ENCODE measurements around the gene SUOX. TPM values are rescaled to one million over a fixed set of nuclear protein-coding genes. Genes with fewer than 3 reads are reported as not detected.

The SUOX gene
- total and polyA plus RNA-seq, 2 experiments from 2014 or later, result 25.6 to 30.2 TPM

- H3K27me3 ChIP-seq, result no peaks in the 10 kb centered on the region
- no peak for TF ChIP-seq EZH2phosphoT487 (IDR thresholded peaks at IDR 0.05; ENCODE audit: low read depth, severe bottlenecking, unreplicated experiment)
- TF ChIP-seq EZH2 (IDR thresholded peaks at IDR 0.05; ENCODE audit: borderline replicate concordance), result no peak
- no peak for TF ChIP-seq CTCF (IDR thresholded peaks at IDR 0.05; ENCODE audit: poor library complexity)
- peak overlapping the region; percentile 3 for H3K27ac ChIP-seq
Measured at GRCh38 chr12:56011509-56012090, 14.5 kb downstream of the SUOX start.

GRCh38 chr12:56013482-56013881, 16.4 kb downstream of the SUOX start:
- no peaks in the 10 kb centered on the region for H3K27me3 ChIP-seq
- 60% methylated on average over 5 of the region's 5 CpGs for WGBS (ENCODE audit: low lambda C conversion rate, missing lambda C conversion rate)
- no peak overlapping the region for H3K4me3 ChIP-seq
- no peaks in the 10 kb centered on the region for H4K20me1 ChIP-seq (ENCODE audit: insufficient read depth, poor library complexity, severe bottlenecking)
- no peaks in the 10 kb centered on the region for H3K9me2 ChIP-seq (replicated peaks; ENCODE audit: insufficient read depth)
- no peak overlapping the region for H2AFZ ChIP-seq
- DNase-seq (ENCODE audit: low spot score), result peak; percentile 29
- peaks cover 39% of the 10 kb centered on the region for H3K4me1 ChIP-seq (ENCODE audit: insufficient read depth)
- no peaks in the 10 kb centered on the region for H3K36me3 ChIP-seq (replicated peaks; ENCODE audit: insufficient read depth, low read depth)
- TF ChIP-seq EZH2 (IDR thresholded peaks at IDR 0.05; ENCODE audit: borderline replicate concordance) (no peak), CTCF (IDR thresholded peaks at IDR 0.05; ENCODE audit: poor library complexity) (no peak), EZH2phosphoT487 (IDR thresholded peaks at IDR 0.05; ENCODE audit: low read depth, severe bottlenecking, unreplicated experiment) (no peak)
- no peaks in the 10 kb centered on the region for H3K9me3 ChIP-seq (ENCODE audit: low read depth)
- no peaks in the 10 kb centered on the region for H3K79me2 ChIP-seq
- peak overlapping the region; percentile 57 for H3K4me2 ChIP-seq
- peak overlapping the region; percentile 84 for H3K27ac ChIP-seq

More at GRCh38 chr12:56011509-56012090, 14.5 kb downstream of the SUOX start:
- H3K9me3 ChIP-seq (ENCODE audit: low read depth), result no peaks in the 10 kb centered on the region
- H3K36me3 ChIP-seq (replicated peaks; ENCODE audit: insufficient read depth, low read depth), result no peaks in the 10 kb centered on the region
- peaks cover 39% of the 10 kb centered on the region for H3K4me1 ChIP-seq (ENCODE audit: insufficient read depth)
- H4K20me1 ChIP-seq (ENCODE audit: insufficient read depth, poor library complexity, severe bottlenecking), result no peaks in the 10 kb centered on the region
- H2AFZ ChIP-seq, result no peak overlapping the region
- peak; percentile 33 for DNase-seq (ENCODE audit: low spot score)
- no peak overlapping the region for H3K4me3 ChIP-seq
- no peak overlapping the region for H3K4me2 ChIP-seq
- no peaks in the 10 kb centered on the region for H3K79me2 ChIP-seq
- H3K9me2 ChIP-seq (replicated peaks; ENCODE audit: insufficient read depth), result no peaks in the 10 kb centered on the region
- 74% methylated on average over 2 of the region's 2 CpGs for WGBS (ENCODE audit: low lambda C conversion rate, missing lambda C conversion rate)

DNA sequence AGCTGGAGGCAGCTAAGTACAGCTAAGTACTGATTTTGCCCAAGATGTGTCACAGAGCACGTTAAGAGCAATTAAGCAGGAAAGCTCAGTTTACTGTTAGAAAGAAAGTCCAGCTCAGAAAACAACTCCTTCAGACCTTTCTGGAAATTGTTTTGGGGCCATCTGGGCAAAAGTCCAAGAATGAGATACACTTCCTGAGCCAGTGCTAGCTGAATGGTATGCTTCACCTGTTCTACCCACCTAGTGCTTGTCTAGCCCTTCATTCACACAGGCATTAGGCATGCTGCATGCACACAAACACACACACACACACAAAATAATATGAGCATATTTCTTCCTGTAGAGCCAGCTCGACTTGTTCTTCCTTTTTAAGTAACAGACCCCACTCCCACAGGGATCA, 17.1 kb downstream of the SUOX start:
- H3K4me1 ChIP-seq (ENCODE audit: insufficient read depth), result peaks cover 38% of the 10 kb centered on the region
- H3K9me2 ChIP-seq (replicated peaks; ENCODE audit: insufficient read depth), result no peaks in the 10 kb centered on the region
- H3K4me3 ChIP-seq, result no peak overlapping the region
- H2AFZ ChIP-seq, result no peak overlapping the region
- WGBS (ENCODE audit: low lambda C conversion rate, missing lambda C conversion rate), result 63% methylated on average over 2 of the region's 2 CpGs
- H3K79me2 ChIP-seq, result no peaks in the 10 kb centered on the region
- DNase-seq (ENCODE audit: low spot score), result peak; percentile 66
- H3K27ac ChIP-seq, result peak overlapping the region; percentile 84
- H3K36me3 ChIP-seq (replicated peaks; ENCODE audit: insufficient read depth, low read depth), result no peaks in the 10 kb centered on the region
- H4K20me1 ChIP-seq (ENCODE audit: insufficient read depth, poor library complexity, severe bottlenecking), result no peaks in the 10 kb centered on the region
- no peaks in the 10 kb centered on the region for H3K27me3 ChIP-seq
- no peaks in the 10 kb centered on the region for H3K9me3 ChIP-seq (ENCODE audit: low read depth)
- peak overlapping the region; percentile 57 for H3K4me2 ChIP-seq
- TF ChIP-seq EZH2 (IDR thresholded peaks at IDR 0.05; ENCODE audit: borderline replicate concordance), result no peak
- no peak for TF ChIP-seq EZH2phosphoT487 (IDR thresholded peaks at IDR 0.05; ENCODE audit: low read depth, severe bottlenecking, unreplicated experiment)
- no peak for TF ChIP-seq CTCF (IDR thresholded peaks at IDR 0.05; ENCODE audit: poor library complexity)

Data from hepatocyte (in vitro differentiated cells).